Activated B cell treated with CpG ODN at 0.5 μM for 24 hours (primary cell): ENCODE results near the gene APBB2. TPM values are rescaled to one million over a fixed set of nuclear protein-coding genes. Genes with fewer than 3 reads are reported as not detected.

Experiments used
- ATAC-seq: fragments of 200-7000 bp; cut with Tn5 transposase; one replicate; pipeline ENCODE4 v1.10.0; 2021; ENCODE audit warnings: low read depth, mild to moderate bottlenecking, moderate library complexity
- CTCF ChIA-PET: fragments of 350-600 bp; sonication (Branson Sonifier 250); formaldehyde crosslinking; loops from one replicate; lab custom pipeline; 2021; ENCODE audit warnings: antibody characterized with exemption; lab: Charles Lee
- POLR2A ChIA-PET: fragments of 350-600 bp; sonication (Branson Sonifier 250); formaldehyde crosslinking; loops from one replicate; lab custom pipeline; 2021; ENCODE audit warnings: antibody characterized with exemption; lab: Charles Lee
- DNase-seq: peaks from one replicate; pipeline ENCODE4 v3.0.0; 2022
- H3K27ac Mint-ChIP-seq: one replicate; pipeline ENCODE4 v1.8.0; 2020; ENCODE audit warnings: mixed read lengths
- H3K27me3 Mint-ChIP-seq: one replicate; pipeline ENCODE4 v1.8.0; 2021; ENCODE audit warnings: mixed read lengths
- H3K36me3 Mint-ChIP-seq: one replicate; pipeline ENCODE4 v1.8.0; 2021; ENCODE audit warnings: low read depth, mixed read lengths
- H3K4me1 Mint-ChIP-seq: one replicate; pipeline ENCODE4 v1.8.0; 2021; ENCODE audit warnings: mixed read lengths
- H3K4me3 Mint-ChIP-seq: one replicate; pipeline ENCODE4 v1.8.0; 2020; ENCODE audit warnings: mild to moderate bottlenecking, mixed read lengths
- H3K9me3 Mint-ChIP-seq: one replicate; pipeline ENCODE4 v1.8.0; 2020; ENCODE audit warnings: mixed read lengths
- intact Hi-C: fragments of 100-400 bp; cut with micrococcal nuclease; formaldehyde crosslinking; loops from one replicate; pipeline ENCODE4 v1.15.1; 2024
- total RNA-seq: library from RNA; stranded (reverse); gene quantifications from 2 replicates; pipeline ENCODE4 v1.2.3, GENCODE V29; 2022
- TF ChIP-seq, protein P1 (sequence below): fragments of 200-600 bp; IDR thresholded peaks from one replicate; pipeline ENCODE4 v1.8.0; 2022; ENCODE audit warnings: antibody characterized with exemption, mild to moderate bottlenecking

Gene APBB2
- total RNA-seq, 1 donor from 2014 or later: 3.7 TPM

DNA sequence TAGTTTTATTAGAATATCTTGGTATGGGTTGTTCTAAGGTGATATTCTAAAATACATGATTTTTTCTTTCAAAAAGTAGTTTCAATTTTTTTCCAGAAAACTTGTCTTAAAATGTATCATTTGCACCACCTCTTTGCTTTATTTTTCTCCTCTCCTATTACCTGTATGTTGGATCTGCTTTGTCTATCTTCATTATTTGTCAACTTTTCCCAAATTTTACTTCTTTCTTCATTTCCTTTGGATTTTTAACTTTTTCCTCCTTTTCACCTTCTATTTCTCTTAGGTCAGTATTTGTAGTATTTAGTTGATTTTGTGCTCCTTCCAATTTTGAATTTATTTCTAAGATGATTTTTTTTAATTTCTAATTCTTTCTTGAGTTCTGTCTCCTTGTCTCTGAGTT, 169.6 kb downstream of the APBB2 start:
- ChIA-PET CTCF (no interaction called here), POLR2A (no interaction called here)
- Mint-ChIP-seq H3K27ac (no peak overlapping the region), H3K27me3 (no peaks in the 10 kb centered on the region), H3K36me3 (no peaks in the 10 kb centered on the region), H3K9me3 (peaks cover 12% of the 10 kb centered on the region), H3K4me3 (no peak overlapping the region), H3K4me1 (no peaks in the 10 kb centered on the region)
- ATAC-seq: no peak
- no peak for DNase-seq
- intact Hi-C loops: no loop called here
- TF ChIP-seq, protein P1, sequence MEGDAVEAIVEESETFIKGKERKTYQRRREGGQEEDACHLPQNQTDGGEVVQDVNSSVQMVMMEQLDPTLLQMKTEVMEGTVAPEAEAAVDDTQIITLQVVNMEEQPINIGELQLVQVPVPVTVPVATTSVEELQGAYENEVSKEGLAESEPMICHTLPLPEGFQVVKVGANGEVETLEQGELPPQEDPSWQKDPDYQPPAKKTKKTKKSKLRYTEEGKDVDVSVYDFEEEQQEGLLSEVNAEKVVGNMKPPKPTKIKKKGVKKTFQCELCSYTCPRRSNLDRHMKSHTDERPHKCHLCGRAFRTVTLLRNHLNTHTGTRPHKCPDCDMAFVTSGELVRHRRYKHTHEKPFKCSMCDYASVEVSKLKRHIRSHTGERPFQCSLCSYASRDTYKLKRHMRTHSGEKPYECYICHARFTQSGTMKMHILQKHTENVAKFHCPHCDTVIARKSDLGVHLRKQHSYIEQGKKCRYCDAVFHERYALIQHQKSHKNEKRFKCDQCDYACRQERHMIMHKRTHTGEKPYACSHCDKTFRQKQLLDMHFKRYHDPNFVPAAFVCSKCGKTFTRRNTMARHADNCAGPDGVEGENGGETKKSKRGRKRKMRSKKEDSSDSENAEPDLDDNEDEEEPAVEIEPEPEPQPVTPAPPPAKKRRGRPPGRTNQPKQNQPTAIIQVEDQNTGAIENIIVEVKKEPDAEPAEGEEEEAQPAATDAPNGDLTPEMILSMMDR: no peak

- Mint-ChIP-seq H3K9me3 (peaks cover 12% of the 10 kb centered on the region), H3K4me1 (no peaks in the 10 kb centered on the region), H3K27ac (no peak overlapping the region), H3K27me3 (no peaks in the 10 kb centered on the region), H3K36me3 (no peaks in the 10 kb centered on the region), H3K4me3 (no peak overlapping the region)
- ATAC-seq: no peak
- ChIA-PET CTCF (no interaction called here), POLR2A (no interaction called here)
- TF ChIP-seq, protein P1: no peak
- intact Hi-C loops: no loop called here
- DNase-seq: no peak
Measured at GRCh38 chr4:41044165-41044564, 170.2 kb downstream of the APBB2 start.

GRCh38 chr4:41043465-41043864, 170.9 kb downstream of the APBB2 start:
- intact Hi-C loops: no loop called here
- ATAC-seq (no peak), DNase-seq (no peak)
- TF ChIP-seq, protein P1: no peak
- H3K9me3 Mint-ChIP-seq: peaks cover 12% of the 10 kb centered on the region
- H3K27ac Mint-ChIP-seq: no peak overlapping the region
- H3K36me3 Mint-ChIP-seq: no peaks in the 10 kb centered on the region
- ChIA-PET CTCF (no interaction called here), POLR2A (no interaction called here)
- no peaks in the 10 kb centered on the region for H3K27me3 Mint-ChIP-seq
- H3K4me1 Mint-ChIP-seq: no peaks in the 10 kb centered on the region
- no peak overlapping the region for H3K4me3 Mint-ChIP-seq

DNA sequence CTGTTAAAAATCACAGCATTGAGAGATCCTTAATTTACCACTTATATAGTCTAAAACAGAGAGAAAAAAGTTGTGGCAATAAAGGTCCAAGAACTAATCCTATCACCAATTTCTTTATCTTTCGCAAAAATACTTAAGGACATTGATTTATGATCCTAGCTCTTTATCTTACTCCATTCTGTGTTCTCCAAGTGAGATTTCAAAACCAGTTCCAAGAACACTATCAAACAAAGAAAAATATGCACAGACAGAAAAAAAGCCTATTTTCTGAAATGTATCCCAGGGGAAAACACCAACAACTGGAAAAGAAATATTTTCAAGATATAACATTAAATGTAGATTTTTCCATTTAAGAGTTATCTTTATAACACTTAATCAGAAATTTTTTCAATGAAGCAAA, 172.8 kb downstream of the APBB2 start:
- H3K27ac Mint-ChIP-seq: no peak overlapping the region
- H3K4me1 Mint-ChIP-seq: no peaks in the 10 kb centered on the region
- TF ChIP-seq, protein P1: no peak
- H3K9me3 Mint-ChIP-seq: peaks cover 12% of the 10 kb centered on the region
- H3K27me3 Mint-ChIP-seq: peaks cover 2% of the 10 kb centered on the region
- POLR2A ChIA-PET: no interaction called here
- intact Hi-C loops: no loop called here
- ATAC-seq (no peak), DNase-seq (no peak)
- CTCF ChIA-PET: no interaction called here
- no peak overlapping the region for H3K4me3 Mint-ChIP-seq
- H3K36me3 Mint-ChIP-seq: no peaks in the 10 kb centered on the region

- ChIA-PET CTCF (no interaction called here), POLR2A (no interaction called here)
- TF ChIP-seq, protein P1: no peak
- ATAC-seq: no peak
- Mint-ChIP-seq H3K9me3 (peaks cover 3% of the 10 kb centered on the region), H3K4me1 (no peaks in the 10 kb centered on the region), H3K4me3 (no peak overlapping the region), H3K27me3 (peaks cover 2% of the 10 kb centered on the region), H3K36me3 (no peaks in the 10 kb centered on the region), H3K27ac (no peak overlapping the region)
- intact Hi-C loops: no loop called here
- no peak for DNase-seq
Measured at GRCh38 chr4:41039317-41039716, 175.0 kb downstream of the APBB2 start.
